HepG2 (cell line): ENCODE measurements around the gene UTP3. TPM values are rescaled to one million over a fixed set of nuclear protein-coding genes. Genes with fewer than 3 reads are reported as not detected.

Source experiments
- ATAC-seq: fragments of 200-7000 bp; cut with Tn5 transposase; 3 replicates; pipeline ENCODE4 v1.9.1; 2020; ENCODE audit warnings: mild to moderate bottlenecking, moderate library complexity
- BruUV-seq: library from RNA; stranded (reverse); fragments of 400-500 nt; replicated peaks from 2 replicates; lab custom pipeline; 2021; lab: Mats Ljungman, UMichigan
- CTCF ChIA-PET: fragments of 300-600 bp; formaldehyde crosslinking; extraction: SDS; loops from one replicate; lab custom pipeline; 2021; ENCODE audit warnings: low total read pairs, inconsistent platforms, low intra/inter-chr PET ratio; lab: Yijun Ruan, JAX
- POLR2A ChIA-PET: fragments of 350-600 bp; sonication (Branson Sonifier 250); formaldehyde crosslinking; loops from one replicate; lab custom pipeline; 2020; ENCODE audit warnings: antibody characterized with exemption, inconsistent platforms; lab: Yijun Ruan, JAX
- DNase-seq: peaks from one replicate; pipeline ENCODE4 v3.0.0-alpha.2; 2015; ENCODE audit warnings: low spot score
- FAIRE-seq: peaks from 3 replicates; lab custom pipeline; 2011; peaks lifted over from hg19 to GRCh38; lab: Jason Lieb, UNC
- H2AFZ ChIP-seq: one replicate; pipeline ENCODE4 v1.6.1; 2011; ENCODE audit warnings: low read length, inconsistent platforms
- H3K27ac ChIP-seq: fragments of 300-600 bp; 3 replicates; pipeline ENCODE4 v1.8.0; 2011; ENCODE audit warnings: mixed run types, mild to moderate bottlenecking, mixed read lengths, low read length, inconsistent platforms; ENCODE audit not compliant: insufficient read depth; ENCODE audit errors: extremely low read length
- H3K27me3 ChIP-seq, 2 experiments: fragments of 200-600 bp in 1 of 2; 2 replicates in 1 of 2; 3 replicates in 1 of 2; pipeline versions ENCODE4 v1.6.0 to v1.8.0; 2011; ENCODE audit warnings: low read length in 2 of 2, mild to moderate bottlenecking in 2 of 2, moderate library complexity in 2 of 2, inconsistent platforms in 1 of 2; ENCODE audit not compliant: insufficient read depth in 2 of 2, control insufficient read depth in 1 of 2
- H3K36me3 ChIP-seq, 2 experiments: fragments of 200-600 bp in 1 of 2; replicated peaks in 1 of 2; 2 replicates in 1 of 2; 3 replicates in 1 of 2; pipeline versions ENCODE4 v1.5.1 to v1.8.0; 2011; ENCODE audit warnings: low read length in 2 of 2, inconsistent platforms in 1 of 2; ENCODE audit not compliant: insufficient read depth in 2 of 2, control insufficient read depth in 1 of 2
- H3K4me1 ChIP-seq: 2 replicates; pipeline ENCODE4 v1.5.1; 2012; ENCODE audit warnings: low read length, inconsistent platforms; ENCODE audit not compliant: insufficient read depth
- H3K4me2 ChIP-seq: 2 replicates; pipeline ENCODE4 v1.6.0; 2011; ENCODE audit warnings: low read depth, low read length, inconsistent platforms
- H3K4me3 ChIP-seq, 3 experiments: fragments of 200-600 bp in 1 of 3; sonication (generic), shearing (Covaris generic) in 1 of 3; replicated peaks in 1 of 3; 2 replicates each; pipeline ENCODE4 v1.5.1; 2011 to 2016; ENCODE audit warnings: low read length in 3 of 3, inconsistent platforms in 2 of 3, low read depth in 2 of 3, mild to moderate bottlenecking in 2 of 3, control low read depth in 1 of 3, mixed read lengths in 1 of 3; ENCODE audit not compliant: insufficient read depth in 1 of 3
- H3K79me2 ChIP-seq: one replicate; pipeline ENCODE4 v1.6.1; 2011; ENCODE audit warnings: low read length, inconsistent platforms; ENCODE audit not compliant: insufficient read depth
- H3K9ac ChIP-seq: 2 replicates; pipeline ENCODE4 v1.6.0; 2011; ENCODE audit warnings: mild to moderate bottlenecking, low read depth, low read length, inconsistent platforms; ENCODE audit not compliant: insufficient read depth
- H3K9me3 ChIP-seq: 2 replicates; pipeline ENCODE4 v1.5.1; 2012; ENCODE audit warnings: mild to moderate bottlenecking, low read length
- H4K20me1 ChIP-seq: 2 replicates; pipeline ENCODE4 v1.6.0; 2011; ENCODE audit warnings: inconsistent platforms, mild to moderate bottlenecking, low read length, moderate library complexity; ENCODE audit not compliant: insufficient read depth
- ELF3 ChIP-seq: IDR thresholded peaks from 2 replicates; pipeline ENCODE4 v1.6.1; 2016; ENCODE audit warnings: missing genetic modification reagents, missing compliant biosample characterization
- KIAA2018 ChIP-seq: sonication (generic); formaldehyde crosslinking; IDR thresholded peaks from 2 replicates; pipeline ENCODE4 v1.5.0; 2020; ENCODE audit warnings: mild to moderate bottlenecking, missing genetic modification reagents, borderline replicate concordance
- MAZ ChIP-seq, 2 experiments: sonication (generic) in 1 of 2; formaldehyde crosslinking in 1 of 2; IDR thresholded peaks; 2 replicates each; pipeline versions ENCODE4 v1.5.0 to v1.6.1; 2012 to 2020; ENCODE audit warnings: low read depth in 2 of 2, mild to moderate bottlenecking in 2 of 2, borderline replicate concordance in 1 of 2, improper control_type of control experiment in 1 of 2, low read length in 1 of 2, missing genetic modification reagents in 1 of 2, moderate library complexity in 1 of 2
- MTA1 ChIP-seq: sonication (generic); formaldehyde crosslinking; IDR thresholded peaks from 2 replicates; pipeline ENCODE4 v1.4.0; 2020; ENCODE audit warnings: missing genetic modification reagents, mild to moderate bottlenecking, borderline replicate concordance
- RAD51 ChIP-seq: fragments of 450-650 bp; IDR thresholded peaks from 2 replicates; pipeline ENCODE4 v1.6.1; 2016; ENCODE audit warnings: borderline replicate concordance
- SAP130 ChIP-seq: IDR thresholded peaks from 2 replicates; pipeline ENCODE4 v1.6.1; 2016; ENCODE audit warnings: low read depth
- SMAD1 ChIP-seq: sonication (generic); formaldehyde crosslinking; IDR thresholded peaks from 2 replicates; pipeline ENCODE4 v1.4.0; 2020; ENCODE audit warnings: missing genetic modification reagents, low read depth, mild to moderate bottlenecking, borderline replicate concordance
- STAT6 ChIP-seq: sonication (generic); formaldehyde crosslinking; IDR thresholded peaks from 2 replicates; pipeline ENCODE4 v1.4.0; 2020; ENCODE audit warnings: missing genetic modification reagents, mild to moderate bottlenecking, borderline replicate concordance
- TRIM24 ChIP-seq: sonication (generic); formaldehyde crosslinking; IDR thresholded peaks from 2 replicates; pipeline ENCODE4 v1.8.0; 2022; ENCODE audit warnings: mild to moderate bottlenecking, missing genetic modification reagents
- ZNF383 ChIP-seq: sonication (generic); formaldehyde crosslinking; IDR thresholded peaks from 2 replicates; pipeline ENCODE4 v1.4.0; 2020; ENCODE audit warnings: missing genetic modification reagents, mild to moderate bottlenecking, borderline replicate concordance
- ZSCAN12 ChIP-seq: sonication (generic); formaldehyde crosslinking; IDR thresholded peaks from 2 replicates; pipeline ENCODE4 v1.9.0; 2021; ENCODE audit warnings: mild to moderate bottlenecking, missing genetic modification reagents
- ZSCAN9 ChIP-seq: IDR thresholded peaks from 2 replicates; pipeline ENCODE4 v1.6.1; 2016; ENCODE audit warnings: borderline replicate concordance
- WGBS: methylation state at CpG from one replicate; pipeline ENCODE4 v1.1.6; 2017; ENCODE audit warnings: low lambda C conversion rate; 5-methylcytosine and 5-hydroxymethylcytosine counted together
- in situ Hi-C: cut with HindIII; loops from 2 replicates; pipeline ENCODE4 v1.10.0; 2017; ENCODE audit warnings: low pct_unique_long_range_greater_than_20kb; ENCODE audit not compliant: extremely low pct_ligation_motif_present
- intact Hi-C: fragments of 100-400 bp; cut with micrococcal nuclease; formaldehyde crosslinking; loops from one replicate; pipeline ENCODE4 v1.10.0; 2022; ENCODE audit not compliant: unreplicated experiment
- polyA plus RNA-seq, 8 experiments: library from polyadenylated mRNA; depleted of rRNA in 3 of 8; stranded (reverse) in 7 of 8; unstranded in 1 of 8; fragments of >200 nt; fragmentation: Illumina TruSeq in 4 of 8; extraction: Trizol in 4 of 8; gene quantifications; 2 replicates each; pipeline versions ENCODE4 v1.2.1 to v1.2.3, GENCODE V29; 2011 to 2016; ENCODE audit warnings: low read depth in 4 of 8, missing spikeins in 1 of 8, mixed read lengths in 1 of 8; ENCODE audit not compliant: insufficient read depth in 1 of 8
- total RNA-seq, 5 experiments: library from RNA; depleted of rRNA; stranded (reverse); fragments of >200 nt; fragmentation: Illumina TruSeq; extraction: Trizol; gene quantifications; 2 replicates each; pipeline ENCODE4 v1.2.3, GENCODE V29; 2016; ENCODE audit warnings: low read depth in 1 of 5

Gene UTP3
- total and polyA plus RNA-seq, 2 of the 13 experiments (the other 11 are each of a cell fraction or from before 2014, with no cell fraction given): 6.9 to 19.5 TPM

GRCh38 chr4:70734168-70734954 lies 46.0 kb downstream of the UTP3 start:
- DNase-seq (peak; percentile 12), ATAC-seq (peak; percentile 90), FAIRE-seq (no peak)
- Histone ChIP-seq H2AFZ (peak overlapping the region; percentile 59), H3K4me2 (peak overlapping the region; percentile 70), H3K9me3 (no peaks in the 10 kb centered on the region), H3K27me3 (no peaks in the 10 kb centered on the region), H3K9ac (peak overlapping the region; percentile 50), H3K79me2 (peaks cover 4% of the 10 kb centered on the region), H3K4me3 (peak overlapping the region; percentile 14 to 52 (median 17); a peak in 4 of 6 replicates), H3K27ac (peak overlapping the region; percentile 53), H3K4me1 (peaks cover 31% of the 10 kb centered on the region), H4K20me1 (no peaks in the 10 kb centered on the region), H3K36me3 (no peaks in the 10 kb centered on the region)
- BruUV-seq: no TSS peak
- in situ Hi-C loops: no loop called here
- CTCF ChIA-PET: no interaction called here
- intact Hi-C loops: loop anchor here (2.0 kb wide), 1 partner anchor 30 kb away; no protein-coding TSS in a partner anchor
- POLR2A ChIA-PET: interaction anchor here (1.0 to 2.0 kb wide), 2 partner anchors 25 to 28 kb away, joined by 3 to 5 read pairs; no protein-coding TSS in a partner anchor
- 41% methylated on average over 5 of the region's 5 CpGs for WGBS
- no peak for TF ChIP-seq ZSCAN9 (CRISPR knock-in tag)
- TF ChIP-seq TRIM24 (CRISPR knock-in tag): no peak
- no peak for TF ChIP-seq KIAA2018 (CRISPR knock-in tag)
- TF ChIP-seq ELF3: 0 out of 2 replicates have a peak, but pooled peaks have one; percentile 21
- TF ChIP-seq SMAD1 (CRISPR knock-in tag): no peak
- no peak for TF ChIP-seq MAZ (IDR thresholded peaks at IDR 0.05; ENCODE audit: borderline replicate concordance, low read depth, low read length)
- no peak for TF ChIP-seq MAZ (CRISPR knock-in tag; IDR thresholded peaks at IDR 0.05; ENCODE audit: low read depth)
- TF ChIP-seq RAD51: no peak
- TF ChIP-seq STAT6 (CRISPR knock-in tag): no peak
- no peak for TF ChIP-seq ZNF383 (CRISPR knock-in tag)
- TF ChIP-seq SAP130 (CRISPR knock-in tag): 0 out of 2 replicates have a peak, but pooled peaks have one; percentile 3
- no peak for TF ChIP-seq ZSCAN12 (CRISPR knock-in tag)
- TF ChIP-seq MTA1 (CRISPR knock-in tag): no peak
